ENCODE measurements around the gene CYGB. TPM values are rescaled to one million over a fixed set of nuclear protein-coding genes. Genes with fewer than 3 reads are reported as not detected.

CYGB gene
- total RNA-seq, 1 donor from 2014 or later: 49.9 TPM

DNA sequence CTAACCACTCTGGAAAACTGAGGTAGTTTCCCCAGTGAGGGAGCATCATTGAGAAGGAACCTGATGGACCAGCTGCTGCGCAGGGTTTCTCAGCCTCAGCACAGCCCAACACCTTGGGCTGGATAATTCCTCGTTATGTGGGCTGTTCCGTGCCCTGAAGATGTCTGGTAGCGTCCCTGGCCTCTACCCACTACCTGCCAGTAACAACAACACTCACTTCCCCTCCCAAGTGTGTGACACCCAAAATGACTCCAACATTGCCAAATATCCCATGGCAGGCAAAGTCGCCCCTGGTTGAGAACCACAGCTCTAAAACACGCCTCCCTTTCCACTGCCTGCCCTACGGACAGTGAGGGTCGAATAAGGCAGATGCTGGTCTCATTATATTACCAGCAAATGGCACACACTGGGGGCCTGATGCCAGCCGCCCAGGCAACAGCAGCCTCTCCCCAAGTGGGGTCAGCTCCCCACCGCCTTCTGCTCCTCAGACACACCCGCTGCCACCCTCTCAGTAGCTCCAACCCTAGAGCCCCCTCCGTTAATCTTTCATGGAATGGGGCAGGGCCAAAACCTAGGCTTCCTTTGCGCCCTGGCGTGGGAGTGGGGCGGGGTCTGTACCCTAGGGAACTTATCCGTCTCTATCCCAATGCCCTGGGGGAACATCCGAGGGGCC is 37.3 kb downstream of the CYGB start:
- peak overlapping the region; percentile 95 for H3K4me3 ChIP-seq (ENCODE audit: low read depth, low read length)
- no peak for DNase-seq (ENCODE audit: low read depth)
- TF ChIP-seq, protein P1, sequence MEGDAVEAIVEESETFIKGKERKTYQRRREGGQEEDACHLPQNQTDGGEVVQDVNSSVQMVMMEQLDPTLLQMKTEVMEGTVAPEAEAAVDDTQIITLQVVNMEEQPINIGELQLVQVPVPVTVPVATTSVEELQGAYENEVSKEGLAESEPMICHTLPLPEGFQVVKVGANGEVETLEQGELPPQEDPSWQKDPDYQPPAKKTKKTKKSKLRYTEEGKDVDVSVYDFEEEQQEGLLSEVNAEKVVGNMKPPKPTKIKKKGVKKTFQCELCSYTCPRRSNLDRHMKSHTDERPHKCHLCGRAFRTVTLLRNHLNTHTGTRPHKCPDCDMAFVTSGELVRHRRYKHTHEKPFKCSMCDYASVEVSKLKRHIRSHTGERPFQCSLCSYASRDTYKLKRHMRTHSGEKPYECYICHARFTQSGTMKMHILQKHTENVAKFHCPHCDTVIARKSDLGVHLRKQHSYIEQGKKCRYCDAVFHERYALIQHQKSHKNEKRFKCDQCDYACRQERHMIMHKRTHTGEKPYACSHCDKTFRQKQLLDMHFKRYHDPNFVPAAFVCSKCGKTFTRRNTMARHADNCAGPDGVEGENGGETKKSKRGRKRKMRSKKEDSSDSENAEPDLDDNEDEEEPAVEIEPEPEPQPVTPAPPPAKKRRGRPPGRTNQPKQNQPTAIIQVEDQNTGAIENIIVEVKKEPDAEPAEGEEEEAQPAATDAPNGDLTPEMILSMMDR (conservative IDR thresholded peaks at IDR 0.05; ENCODE audit: low read depth, low read length): no peak

- TF ChIP-seq, protein P1 (conservative IDR thresholded peaks at IDR 0.05; ENCODE audit: low read depth, low read length): no peak
- H3K4me3 ChIP-seq (ENCODE audit: low read depth, low read length): peak overlapping the region; percentile 95
- no peak for DNase-seq (ENCODE audit: low read depth)
Measured at GRCh38 chr17:76499267-76499667, 38.2 kb downstream of the CYGB start.

GRCh38 chr17:76498876-76499251 is 38.6 kb downstream of the CYGB start:
- DNase-seq (ENCODE audit: low read depth): no peak
- TF ChIP-seq, protein P1 (conservative IDR thresholded peaks at IDR 0.05; ENCODE audit: low read depth, low read length): no peak
- H3K4me3 ChIP-seq (ENCODE audit: low read depth, low read length): peak overlapping the region; percentile 95

GRCh38 chr17:76497979-76498875 is 39.3 kb downstream of the CYGB start:
- H3K4me3 ChIP-seq (ENCODE audit: low read depth, low read length): peak overlapping the region; percentile 30
- DNase-seq (ENCODE audit: low read depth): peak; percentile 54
- TF ChIP-seq, protein P1 (conservative IDR thresholded peaks at IDR 0.05; ENCODE audit: low read depth, low read length): no peak

DNA sequence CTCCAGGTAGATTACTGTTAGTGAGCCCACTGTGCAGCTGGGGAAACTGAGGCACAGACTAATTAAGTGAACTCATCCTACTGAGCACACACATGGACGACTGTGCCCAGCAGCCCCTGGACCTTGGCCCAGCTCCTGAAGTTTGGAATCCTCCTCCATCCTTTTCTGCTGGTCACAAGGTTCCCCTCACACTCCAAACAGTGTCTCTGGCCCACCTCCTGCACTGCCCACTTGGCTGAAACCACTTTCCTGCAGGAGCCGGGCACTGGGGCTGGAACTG is 39.9 kb downstream of the CYGB start:
- peak overlapping the region; percentile 30 for H3K4me3 ChIP-seq (ENCODE audit: low read depth, low read length)

DNA sequence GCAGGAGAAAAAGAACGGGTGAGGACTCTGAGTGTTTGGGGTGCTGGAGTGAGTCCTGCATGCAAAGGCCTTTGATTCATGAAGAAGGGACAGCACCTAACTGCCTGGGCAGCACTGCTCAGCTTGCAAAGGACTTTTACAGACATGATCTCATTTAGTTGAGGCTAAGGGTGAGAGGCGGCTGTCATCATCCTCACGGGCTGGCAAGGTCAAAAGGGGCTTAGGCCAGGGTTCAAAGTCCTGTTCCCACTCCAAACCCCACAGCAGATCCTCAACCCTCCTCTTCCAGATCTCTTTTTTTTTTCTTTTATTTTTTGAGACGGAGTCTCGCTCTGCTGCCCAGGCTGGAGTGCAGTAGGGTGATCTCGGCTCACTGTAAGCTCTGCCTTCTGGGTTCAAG is 41.0 kb downstream of the CYGB start:
- H3K4me3 ChIP-seq (ENCODE audit: low read depth, low read length): no peak overlapping the region
- DNase-seq (ENCODE audit: low read depth): no peak
- TF ChIP-seq, protein P1 (conservative IDR thresholded peaks at IDR 0.05; ENCODE audit: low read depth, low read length): no peak

More for the DNA sequence above, 39.9 kb downstream of the CYGB start:
- DNase-seq (ENCODE audit: low read depth): no peak
- TF ChIP-seq, protein P1 (conservative IDR thresholded peaks at IDR 0.05; ENCODE audit: low read depth, low read length): no peak
